EH (cell line): ENCODE results near the gene UNC5C.

Experiments used
- DNase-seq: peaks from one replicate; pipeline ENCODE4 v3.0.0-alpha.2; 2015; ENCODE audit warnings: low read depth

UNC5C gene

DNA sequence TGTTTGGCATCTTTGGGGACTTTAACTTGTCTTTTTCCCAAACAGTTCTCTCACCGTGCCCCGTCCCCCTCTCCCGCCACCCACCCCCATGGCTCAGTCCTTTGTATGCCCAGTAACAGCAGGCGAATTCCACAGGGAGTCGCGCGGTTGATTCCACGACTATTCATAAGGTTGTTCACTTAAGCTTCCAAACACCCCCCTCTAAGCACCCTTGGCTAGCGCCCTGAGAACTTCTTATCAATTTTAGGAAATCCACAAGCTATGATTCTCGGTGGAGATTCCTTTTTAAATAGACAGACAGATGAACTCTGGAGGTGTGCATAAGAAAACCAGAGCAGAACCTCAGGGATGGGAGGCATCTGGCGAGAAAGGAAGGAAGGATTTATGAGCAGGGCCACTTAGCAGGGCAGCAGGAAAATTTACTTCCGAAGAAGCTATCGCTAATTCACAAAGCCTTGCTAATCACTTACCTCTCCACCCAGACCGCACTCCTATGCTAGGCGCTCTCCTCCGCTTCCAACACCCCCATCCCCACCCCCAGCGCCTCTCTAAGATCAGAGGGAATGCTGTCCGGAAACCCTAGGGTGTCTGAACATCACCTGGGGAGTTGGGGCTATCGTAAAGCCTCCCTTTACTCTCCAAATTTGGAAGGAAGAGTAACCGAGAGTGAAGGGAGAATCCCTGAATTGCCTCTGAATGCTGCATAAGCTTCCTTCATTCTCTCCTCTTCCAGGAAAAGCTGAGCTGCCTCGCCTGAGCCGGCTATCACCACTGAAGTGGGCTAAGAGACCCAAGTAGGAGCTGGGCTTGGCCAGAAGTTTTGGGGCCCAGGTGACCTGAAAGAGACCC, 1.7 kb downstream of the UNC5C start:
- DNase-seq, result no peak

DNA sequence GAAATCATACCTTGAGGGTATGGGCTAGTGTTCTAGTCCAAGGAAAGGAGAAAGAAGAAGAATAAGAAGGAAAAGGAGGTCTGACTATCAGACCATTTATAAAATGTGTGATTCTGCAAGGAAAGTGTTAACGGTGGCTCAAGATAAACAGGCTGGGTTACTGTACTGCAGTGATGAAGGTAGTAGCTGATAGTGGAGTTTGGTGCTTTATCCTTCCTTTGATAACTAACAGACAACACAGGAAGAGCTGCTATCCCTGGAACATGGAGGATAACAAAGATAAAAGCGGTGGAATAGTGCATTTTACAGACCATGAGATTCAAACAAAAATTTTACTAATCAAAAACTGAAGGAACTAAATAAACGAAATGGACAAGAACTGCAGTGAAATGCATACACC, 2.6 kb downstream of the UNC5C start:
- no peak for DNase-seq

GRCh38 chr4:95545546-95545945, 3.2 kb downstream of the UNC5C start:
- no peak for DNase-seq

DNA sequence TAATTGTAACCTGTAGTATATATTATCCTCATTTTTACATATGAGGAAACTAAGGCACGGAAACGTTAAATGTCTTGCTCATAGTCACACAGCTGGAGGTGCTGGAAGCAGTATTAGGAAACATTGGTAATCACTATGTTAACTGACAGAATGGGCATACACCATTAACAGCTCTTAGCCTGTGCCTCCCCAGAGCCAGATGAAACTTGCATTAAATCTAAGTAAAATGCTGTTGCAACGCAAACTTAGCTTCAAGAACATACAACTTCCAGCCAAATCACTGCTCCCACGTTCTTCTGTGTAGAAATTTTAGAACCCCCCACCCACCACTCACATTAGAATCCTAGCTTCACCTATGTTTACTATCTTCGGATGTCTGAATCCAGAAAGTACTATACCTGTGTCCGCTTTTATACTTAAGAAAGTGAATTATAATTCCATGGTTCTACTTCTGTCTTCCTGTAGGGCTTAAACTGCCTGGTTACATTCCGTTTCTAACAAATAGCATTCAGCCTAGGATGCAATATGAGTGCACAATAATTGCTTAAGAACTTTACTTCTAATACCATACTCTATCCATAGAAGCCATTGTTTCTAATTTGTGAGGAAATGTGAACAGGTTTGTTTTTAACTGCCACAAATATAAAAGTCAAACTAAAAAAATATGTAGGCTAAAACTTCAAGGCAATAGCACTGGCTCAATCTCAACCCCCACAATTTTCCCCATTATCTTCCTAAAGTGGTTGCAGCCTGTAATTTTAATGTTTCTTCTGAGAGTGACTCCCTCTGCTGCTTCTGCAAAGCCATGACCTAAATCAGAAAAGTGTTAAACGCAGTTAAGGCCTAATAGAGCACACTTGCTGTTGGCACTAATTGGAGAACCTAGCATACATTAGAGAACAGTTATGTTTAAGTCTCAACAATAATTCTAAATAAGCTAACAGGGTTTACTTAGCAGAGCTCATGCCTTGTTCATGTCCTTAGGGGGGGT, 4.4 kb downstream of the UNC5C start:
- DNase-seq, result no peak

GRCh38 chr4:95541889-95542607, 6.7 kb downstream of the UNC5C start:
- DNase-seq, result no peak

GRCh38 chr4:95541094-95541493, 7.7 kb downstream of the UNC5C start:
- DNase-seq, result no peak

GRCh38 chr4:95540227-95540626, 8.5 kb downstream of the UNC5C start:
- no peak for DNase-seq

GRCh38 chr4:95539106-95539505, 9.7 kb downstream of the UNC5C start:
- no peak for DNase-seq

DNA sequence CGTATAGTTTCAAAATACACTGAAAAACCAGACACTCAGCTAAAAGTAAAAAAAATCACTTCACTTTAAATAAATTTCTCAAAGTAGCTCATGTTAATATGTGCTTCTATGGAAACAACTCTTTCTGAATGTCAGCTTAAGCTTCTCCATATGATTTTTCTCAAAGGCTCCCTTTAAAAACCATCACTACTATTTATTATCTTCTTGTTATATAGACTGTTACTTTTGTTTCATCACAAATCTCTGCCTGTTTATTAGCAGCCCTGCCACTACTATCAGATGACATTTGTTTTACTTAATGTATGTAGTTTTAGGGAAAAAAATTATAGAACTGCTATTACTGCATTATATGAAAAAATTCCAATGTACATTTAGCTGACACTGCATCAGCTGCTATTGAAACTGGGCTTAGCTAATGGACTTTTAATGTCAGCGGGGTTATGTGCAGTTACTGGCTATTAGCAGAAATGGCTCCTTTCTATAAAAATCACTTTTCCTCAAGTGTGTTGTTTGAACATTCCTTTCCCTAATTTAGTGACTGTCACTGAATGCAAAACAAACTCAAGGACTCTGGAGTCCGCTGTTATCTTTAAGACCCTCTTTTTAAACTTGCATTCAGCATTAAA, 10.8 kb downstream of the UNC5C start:
- DNase-seq, result no peak

DNA sequence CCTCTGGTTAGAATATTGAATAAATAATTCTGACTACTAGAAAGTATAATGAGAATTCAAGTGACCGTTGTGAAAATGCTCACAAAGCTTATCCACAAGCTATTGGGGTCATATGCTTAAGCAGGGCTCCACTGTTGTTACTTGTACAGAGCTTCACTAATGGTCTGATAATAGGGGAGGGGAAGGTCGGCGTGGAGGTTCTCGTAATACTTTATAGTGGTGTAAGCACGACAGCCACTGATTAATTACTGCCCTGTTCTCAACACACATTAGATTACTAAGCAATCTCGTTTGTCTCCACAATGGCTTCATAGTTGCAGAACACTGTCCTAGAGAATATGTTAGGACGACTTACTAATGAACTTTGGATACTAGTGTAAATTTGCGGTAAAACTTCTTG, 11.6 kb downstream of the UNC5C start:
- no peak for DNase-seq

DNA sequence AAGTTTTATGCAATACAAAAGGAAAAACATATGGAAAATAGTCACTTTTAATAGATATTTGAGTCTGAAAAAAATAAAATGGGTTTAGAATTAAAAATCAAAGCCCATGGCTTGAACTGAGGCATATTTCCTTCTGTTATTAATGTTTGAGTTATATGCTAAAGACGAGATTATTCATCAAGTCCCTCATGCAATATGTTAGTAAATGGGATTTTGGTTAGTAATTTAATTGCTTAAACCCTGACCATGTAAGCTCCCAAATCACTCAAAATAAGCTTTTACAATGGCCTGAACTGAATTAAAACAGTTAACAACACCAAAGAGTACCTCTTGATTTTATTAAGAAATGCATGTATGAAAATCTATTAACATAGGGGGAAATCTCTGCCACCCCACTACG, 12.1 kb downstream of the UNC5C start:
- DNase-seq, result no peak

GRCh38 chr4:95535180-95535579, 13.6 kb downstream of the UNC5C start:
- no peak for DNase-seq

DNA sequence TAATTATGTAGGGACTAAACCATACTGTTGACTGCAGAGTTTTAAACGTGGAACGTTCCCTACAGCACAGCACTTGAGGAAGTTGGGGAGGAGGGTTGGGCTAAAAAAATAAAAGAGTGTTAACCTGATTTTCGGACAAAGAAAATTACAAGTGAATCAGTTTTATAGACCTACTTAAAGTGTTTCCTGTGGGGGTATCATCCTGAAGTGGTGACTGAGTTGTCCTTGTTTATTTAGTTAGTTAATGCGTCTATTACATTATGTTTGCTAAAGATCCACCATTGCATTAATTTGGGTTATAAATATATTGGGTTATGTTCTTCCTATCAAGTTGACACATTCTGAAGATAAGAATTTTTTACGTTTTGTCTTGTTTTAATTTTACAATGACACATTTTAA, 14.7 kb downstream of the UNC5C start:
- no peak for DNase-seq

- DNase-seq, result no peak
Observed at GRCh38 chr4:95533254-95533653, 15.5 kb downstream of the UNC5C start.

DNA sequence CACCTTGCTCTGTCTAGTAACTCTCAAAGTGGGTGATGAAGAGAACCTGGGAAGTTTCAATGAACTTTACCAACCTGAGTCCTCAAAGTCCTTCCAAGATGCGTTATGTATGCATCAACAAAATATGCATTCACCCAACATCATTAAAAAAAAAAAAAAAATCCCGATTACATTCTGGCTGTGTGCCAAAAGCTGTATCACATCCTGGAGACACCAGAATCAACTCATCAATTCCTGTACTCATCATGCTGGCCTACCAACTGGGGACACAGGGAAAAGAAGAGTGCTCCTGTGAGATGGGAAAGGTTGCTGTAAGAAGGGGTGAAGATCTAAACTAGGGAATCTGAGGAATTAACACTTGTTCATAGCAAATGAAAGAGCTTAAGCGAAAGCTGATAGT, 16.5 kb downstream of the UNC5C start:
- no peak for DNase-seq

DNA sequence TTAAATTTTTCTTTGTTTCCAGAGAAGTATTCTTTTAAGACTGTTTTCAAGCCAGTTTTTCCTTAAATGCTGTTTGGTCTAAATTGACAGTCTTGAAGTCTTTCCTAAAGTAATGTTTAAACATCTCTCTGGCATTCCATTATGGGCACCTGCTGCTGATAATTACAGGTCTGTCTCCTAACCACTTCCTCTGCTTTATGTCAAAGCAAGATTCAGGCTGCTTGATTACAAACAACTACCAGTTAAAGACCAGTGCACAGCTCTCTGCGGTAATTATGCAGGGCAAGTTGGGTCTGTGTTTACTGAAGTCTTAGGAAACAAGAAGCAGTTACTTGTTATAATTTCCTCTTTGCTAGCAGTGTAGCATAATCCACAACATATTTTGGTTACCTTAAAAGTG, 17.6 kb downstream of the UNC5C start:
- DNase-seq, result no peak

- no peak for DNase-seq
Observed at GRCh38 chr4:95529946-95530345, 18.8 kb downstream of the UNC5C start.

GRCh38 chr4:95528388-95528948, 20.3 kb downstream of the UNC5C start:
- DNase-seq, result no peak

GRCh38 chr4:95526075-95526474, 22.7 kb downstream of the UNC5C start:
- DNase-seq, result no peak

DNA sequence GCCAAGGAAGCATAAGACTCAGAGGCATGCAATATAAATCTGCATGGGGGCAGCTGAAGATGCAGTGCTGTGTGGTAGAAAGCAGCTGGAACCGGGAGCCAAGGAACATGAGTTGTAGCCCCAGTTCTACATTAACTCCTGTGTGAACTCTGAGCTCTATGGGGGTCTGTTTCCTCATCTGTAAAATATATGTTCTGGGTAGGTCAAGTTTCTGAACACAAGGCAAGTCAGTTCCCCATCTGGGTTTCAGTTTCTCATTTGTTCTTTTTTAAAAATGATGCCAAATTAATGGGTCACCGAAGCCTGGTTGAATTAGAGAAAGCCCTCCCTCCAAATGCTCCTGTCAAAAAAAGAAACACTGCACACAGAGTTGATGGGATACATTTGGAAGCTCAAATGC, 24.0 kb downstream of the UNC5C start:
- DNase-seq, result no peak

DNA sequence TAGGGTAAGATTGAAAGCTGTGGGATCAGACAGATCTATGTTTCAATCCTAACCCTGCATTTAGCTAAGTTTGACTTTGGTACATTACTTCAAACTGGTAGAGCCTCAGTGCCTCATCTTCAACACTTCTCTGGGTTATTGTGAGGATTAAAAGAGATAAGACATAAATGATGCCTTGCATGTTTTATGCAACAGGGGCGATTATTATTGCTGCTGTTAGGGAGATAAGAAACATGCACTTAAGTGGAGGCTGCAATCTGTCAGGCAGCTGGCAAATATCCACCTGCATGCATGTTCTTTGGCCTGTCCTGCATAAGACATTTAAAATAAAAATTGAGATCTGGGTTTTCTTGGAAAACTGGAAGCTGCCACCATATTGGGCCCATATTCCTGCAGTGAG, 24.6 kb downstream of the UNC5C start:
- no peak for DNase-seq
